Urinary bladder (tissue), 4 donors: ENCODE data around the gene NAA80. TPM values are rescaled to one million over a fixed set of nuclear protein-coding genes. Genes with fewer than 3 reads are reported as not detected.

Experiments used
- DNase-seq: peaks from one replicate; pipeline ENCODE4 v3.0.0-alpha.2; 2015; ENCODE audit errors: extremely low spot score
- H3K27ac ChIP-seq: one replicate; pipeline ENCODE4 v1.5.1; 2013; ENCODE audit warnings: low read depth, mild to moderate bottlenecking, moderate library complexity
- H3K36me3 ChIP-seq: one replicate; pipeline ENCODE4 v1.6.1; 2013; ENCODE audit warnings: mild to moderate bottlenecking, moderate library complexity; ENCODE audit not compliant: insufficient read depth
- H3K4me1 ChIP-seq: one replicate; pipeline ENCODE4 v1.6.1; 2013; ENCODE audit warnings: mild to moderate bottlenecking, moderate library complexity; ENCODE audit not compliant: insufficient read depth
- H3K4me3 ChIP-seq: one replicate; pipeline ENCODE4 v1.5.1; 2013; ENCODE audit warnings: low read depth, low read length
- WGBS: extraction: QIAGEN DNeasy Blood & Tissue Kit; methylation state at CpG from one replicate; pipeline ENCODE4 v1.1.7; 2013; 5-methylcytosine and 5-hydroxymethylcytosine counted together
- polyA plus RNA-seq: library from polyadenylated mRNA; stranded (reverse); fragments of 200-250 nt; gene quantifications from one replicate; pipeline ENCODE4 v1.2.3, GENCODE V29; 2013
- total RNA-seq: library from RNA; depleted of rRNA; stranded (reverse); fragments of >200 nt; gene quantifications from one replicate; pipeline ENCODE4 v1.2.3, GENCODE V29; 2014
- donor health status: healthy with polysubstance abuse.
- donor health status: healthy.

NAA80 gene
- 2.3 TPM for total RNA-seq
- polyA plus RNA-seq: 12.0 TPM

GRCh38 chr3:50298836-50299637, at the start of gene NAA80, which contains the start of gene HYAL3:
Gene NAA80, minus strand, starts transcription at chr3:50299405. Its CDS starts 1,942 bp downstream, at chr3:50297463.
Gene HYAL3, minus strand, starts transcription at chr3:50299405. Its CDS starts 3,803 bp downstream, at chr3:50295602.
- DNase-seq: peak; percentile 98
- WGBS: under 1% methylated on average over 61 of the region's 61 CpGs
- Histone ChIP-seq H3K4me3 (peak within 1 kb of the TSS; percentile 52), H3K4me1 (no peaks in the 10 kb centered on the region), H3K27ac (peak within 1 kb of the TSS; percentile 82), H3K36me3 (no peaks in the 10 kb centered on the region)

- peaks cover 2% of the 10 kb centered on the region for H3K4me1 ChIP-seq
- H3K4me3 ChIP-seq: no peak overlapping the region
- 27% methylated on average over 14 of the region's 14 CpGs for WGBS
- no peak overlapping the region for H3K27ac ChIP-seq
- DNase-seq: no peak
- H3K36me3 ChIP-seq: no peaks in the 10 kb centered on the region
Measured at GRCh38 chr3:50347187-50347813, 48.1 kb upstream of the NAA80 start.

GRCh38 chr3:50345586-50346234, 46.5 kb upstream of the NAA80 start, which contains the start of gene ZMYND10:
Gene ZMYND10, minus strand, starts transcription at chr3:50345732. Its CDS starts 153 bp downstream, at chr3:50345579.
- peaks cover 2% of the 10 kb centered on the region for H3K4me1 ChIP-seq
- no peak within 1 kb of the TSS for H3K27ac ChIP-seq
- 8% methylated on average over 45 of the region's 45 CpGs for WGBS
- no peak for DNase-seq
- no peak within 1 kb of the TSS for H3K4me3 ChIP-seq
- no peaks in the 10 kb centered on the region for H3K36me3 ChIP-seq

- Histone ChIP-seq H3K4me1 (peaks cover 2% of the 10 kb centered on the region), H3K36me3 (no peaks in the 10 kb centered on the region), H3K4me3 (no peak overlapping the region), H3K27ac (no peak overlapping the region)
- WGBS: 67% methylated on average over 8 of the region's 8 CpGs
- DNase-seq: no peak
Measured at GRCh38 chr3:50345008-50345407, 45.8 kb upstream of the NAA80 start.

GRCh38 chr3:50342813-50343633, 43.8 kb upstream of the NAA80 start:
- H3K4me1 ChIP-seq: no peaks in the 10 kb centered on the region
- H3K4me3 ChIP-seq: no peak overlapping the region
- H3K36me3 ChIP-seq: no peaks in the 10 kb centered on the region
- WGBS: 83% methylated on average over 13 of the region's 13 CpGs
- H3K27ac ChIP-seq: no peak overlapping the region
- no peak for DNase-seq

GRCh38 chr3:50341996-50342650, 42.9 kb upstream of the NAA80 start:
- Histone ChIP-seq H3K36me3 (no peaks in the 10 kb centered on the region), H3K27ac (no peak overlapping the region), H3K4me1 (no peaks in the 10 kb centered on the region), H3K4me3 (no peak overlapping the region)
- no peak for DNase-seq
- 89% methylated on average over 13 of the region's 13 CpGs for WGBS

- H3K4me3 ChIP-seq: peak overlapping the region; percentile 46
- no peak overlapping the region for H3K27ac ChIP-seq
- 91% methylated on average over 9 of the region's 9 CpGs for WGBS
- no peak for DNase-seq
- H3K4me1 ChIP-seq: no peaks in the 10 kb centered on the region
- H3K36me3 ChIP-seq: no peaks in the 10 kb centered on the region
Measured at GRCh38 chr3:50341537-50341936, 42.3 kb upstream of the NAA80 start.

- Histone ChIP-seq H3K4me3 (peak within 1 kb of the TSS; percentile 46), H3K4me1 (no peaks in the 10 kb centered on the region), H3K27ac (peak within 1 kb of the TSS; percentile 62), H3K36me3 (no peaks in the 10 kb centered on the region)
- no peak for DNase-seq
- 3% methylated on average over 85 of the region's 85 CpGs for WGBS
Measured at GRCh38 chr3:50340448-50341329, 41.5 kb upstream of the NAA80 start, which contains the start of gene RASSF1. Gene RASSF1, minus strand, starts transcription at chr3:50340836. Its CDS starts 31 bp downstream, at chr3:50340805.

- Histone ChIP-seq H3K36me3 (no peaks in the 10 kb centered on the region), H3K27ac (peak overlapping the region; percentile 62), H3K4me3 (peak overlapping the region; percentile 46), H3K4me1 (no peaks in the 10 kb centered on the region)
- WGBS: 15% methylated on average over 9 of the region's 9 CpGs
- DNase-seq: no peak
Measured at GRCh38 chr3:50340147-50340447, 40.9 kb upstream of the NAA80 start.

- Histone ChIP-seq H3K27ac (peak overlapping the region; percentile 17), H3K4me1 (no peaks in the 10 kb centered on the region), H3K36me3 (no peaks in the 10 kb centered on the region), H3K4me3 (peak overlapping the region; percentile 46)
- DNase-seq: no peak
- 76% methylated on average over 14 of the region's 14 CpGs for WGBS
Measured at GRCh38 chr3:50339485-50340146, 40.4 kb upstream of the NAA80 start.

- DNase-seq: no peak
- no peak overlapping the region for H3K27ac ChIP-seq
- H3K4me3 ChIP-seq: no peak overlapping the region
- H3K36me3 ChIP-seq: no peaks in the 10 kb centered on the region
- H3K4me1 ChIP-seq: no peaks in the 10 kb centered on the region
- 63% methylated on average over 5 of the region's 5 CpGs for WGBS
Measured at GRCh38 chr3:50338965-50339364, 39.8 kb upstream of the NAA80 start.
